Measurements from ENCODE around the gene PEAK1. TPM values are rescaled to one million over a fixed set of nuclear protein-coding genes. Genes with fewer than 3 reads are reported as not detected.

Gene PEAK1
- total RNA-seq, 4 donors from 2014 or later: 51.1 to 82.2 (median 58.1) TPM

GRCh38 chr15:77130315-77130930 lies 289.5 kb downstream of the PEAK1 start:
- Histone ChIP-seq H3K4me1 (peaks cover 0 to 11% (median 2%) of the 10 kb centered on the region in 4 donors), H3K27ac (no peak overlapping the region), H3K9me3 (no peaks in the 10 kb centered on the region), H3K36me3 (peaks cover 0 to 7% (median 3%) of the 10 kb centered on the region in 4 donors), H3K27me3 (no peaks in the 10 kb centered on the region), H3K4me3 (no peak overlapping the region)
- intact Hi-C loops (cut with DNase I; ENCODE audit: low total_unique reads) (no loop called here), in situ Hi-C loops (cut with MboI; ENCODE audit: low pct_ligation_motif_present in 1 of 4, low pct_unique_long_range_greater_than_20kb in 1 of 4, low sequenced_read_pairs in 3 of 4) (no loop called here)
- no peak for DNase-seq
- 97 to 100% methylated on average over 1 of the region's 1 CpG for WGBS, 2 donors (ENCODE audit: low coverage in 1 of 2)
- TF ChIP-seq, protein P1, sequence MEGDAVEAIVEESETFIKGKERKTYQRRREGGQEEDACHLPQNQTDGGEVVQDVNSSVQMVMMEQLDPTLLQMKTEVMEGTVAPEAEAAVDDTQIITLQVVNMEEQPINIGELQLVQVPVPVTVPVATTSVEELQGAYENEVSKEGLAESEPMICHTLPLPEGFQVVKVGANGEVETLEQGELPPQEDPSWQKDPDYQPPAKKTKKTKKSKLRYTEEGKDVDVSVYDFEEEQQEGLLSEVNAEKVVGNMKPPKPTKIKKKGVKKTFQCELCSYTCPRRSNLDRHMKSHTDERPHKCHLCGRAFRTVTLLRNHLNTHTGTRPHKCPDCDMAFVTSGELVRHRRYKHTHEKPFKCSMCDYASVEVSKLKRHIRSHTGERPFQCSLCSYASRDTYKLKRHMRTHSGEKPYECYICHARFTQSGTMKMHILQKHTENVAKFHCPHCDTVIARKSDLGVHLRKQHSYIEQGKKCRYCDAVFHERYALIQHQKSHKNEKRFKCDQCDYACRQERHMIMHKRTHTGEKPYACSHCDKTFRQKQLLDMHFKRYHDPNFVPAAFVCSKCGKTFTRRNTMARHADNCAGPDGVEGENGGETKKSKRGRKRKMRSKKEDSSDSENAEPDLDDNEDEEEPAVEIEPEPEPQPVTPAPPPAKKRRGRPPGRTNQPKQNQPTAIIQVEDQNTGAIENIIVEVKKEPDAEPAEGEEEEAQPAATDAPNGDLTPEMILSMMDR (IDR thresholded peaks at IDR 0.05): no peak
- TF ChIP-seq POLR2A (IDR thresholded peaks at IDR 0.05) (no peak), EP300 (IDR thresholded peaks at IDR 0.05; ENCODE audit: low read depth) (no peak), POLR2AphosphoS5 (IDR thresholded peaks at IDR 0.05) (no peak)

DNA sequence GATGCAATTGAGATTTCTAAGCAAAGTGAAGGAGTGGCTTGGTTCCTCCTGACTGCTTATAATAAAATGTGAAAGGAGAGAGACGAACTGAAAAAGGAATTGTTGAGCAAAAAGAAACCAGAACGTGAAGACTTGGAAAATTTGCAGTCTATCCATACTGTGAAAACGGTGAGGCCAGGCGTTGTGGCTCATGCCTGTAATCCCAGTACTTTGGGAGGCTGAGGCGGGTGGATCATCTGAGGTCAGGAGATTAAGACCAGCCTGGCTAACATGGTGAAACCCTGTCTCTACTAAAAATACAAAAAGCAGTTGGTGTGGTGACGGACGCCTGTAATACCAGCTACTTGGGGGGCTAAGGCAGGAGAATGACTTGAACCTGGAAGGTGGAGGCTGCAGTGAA lies 292.3 kb downstream of the PEAK1 start:
- TF ChIP-seq, protein P1 (IDR thresholded peaks at IDR 0.05): no peak
- TF ChIP-seq EP300 (IDR thresholded peaks at IDR 0.05; ENCODE audit: low read depth): no peak
- TF ChIP-seq POLR2A (IDR thresholded peaks at IDR 0.05): no peak
- no peak for TF ChIP-seq POLR2AphosphoS5 (IDR thresholded peaks at IDR 0.05)
- Histone ChIP-seq H3K27ac (no peak overlapping the region), H3K27me3 (no peaks in the 10 kb centered on the region), H3K9me3 (no peaks in the 10 kb centered on the region), H3K4me1 (peaks cover 0 to 11% (median 2%) of the 10 kb centered on the region in 4 donors), H3K36me3 (peaks cover 0 to 7% (median 0%) of the 10 kb centered on the region in 4 donors), H3K4me3 (no peak overlapping the region)
- 84 to 89% methylated on average over 6 to 7 of the region's 7 CpGs for WGBS, 2 donors (ENCODE audit: low coverage in 1 of 2)
- intact Hi-C loops (cut with DNase I; ENCODE audit: low total_unique reads): no loop called here
- in situ Hi-C loops (cut with MboI; ENCODE audit: low pct_ligation_motif_present in 1 of 4, low pct_unique_long_range_greater_than_20kb in 1 of 4, low sequenced_read_pairs in 3 of 4): loop anchor here in 1 of 4 donors (10.0 kb wide), 1 partner anchor 367 kb away; no protein-coding TSS in a partner anchor
- no peak for DNase-seq

- intact Hi-C loops (cut with DNase I; ENCODE audit: low total_unique reads) (no loop called here), in situ Hi-C loops (cut with MboI; ENCODE audit: low pct_ligation_motif_present in 1 of 4, low pct_unique_long_range_greater_than_20kb in 1 of 4, low sequenced_read_pairs in 3 of 4) (loop anchor here in 1 of 4 donors (10.0 kb wide), 1 partner anchor 368 kb away; no protein-coding TSS in a partner anchor)
- no peak overlapping the region for H3K4me3 ChIP-seq
- no peak overlapping the region for H3K27ac ChIP-seq
- TF ChIP-seq, protein P1 (IDR thresholded peaks at IDR 0.05): no peak
- no peak for TF ChIP-seq EP300 (IDR thresholded peaks at IDR 0.05; ENCODE audit: low read depth)
- TF ChIP-seq POLR2AphosphoS5 (IDR thresholded peaks at IDR 0.05): no peak
- TF ChIP-seq POLR2A (IDR thresholded peaks at IDR 0.05): no peak
- DNase-seq: no peak
- H3K36me3 ChIP-seq: peaks cover 0 to 3% (median 0%) of the 10 kb centered on the region in 4 donors
- peaks cover 0 to 11% (median 2%) of the 10 kb centered on the region in 4 donors for H3K4me1 ChIP-seq
- WGBS, 2 donors (ENCODE audit: low coverage in 1 of 2): 94 to 98% methylated on average over 2 to 3 of the region's 3 CpGs
- no peaks in the 10 kb centered on the region for H3K9me3 ChIP-seq
- no peaks in the 10 kb centered on the region for H3K27me3 ChIP-seq
Measured at GRCh38 chr15:77126529-77127326, 293.2 kb downstream of the PEAK1 start.

- in situ Hi-C loops (cut with MboI; ENCODE audit: low pct_ligation_motif_present in 1 of 4, low pct_unique_long_range_greater_than_20kb in 1 of 4, low sequenced_read_pairs in 3 of 4): loop anchor here in 2 of 4 donors (10.0 to 25.0 kb wide), 2 partner anchors 363 to 371 kb away; no protein-coding TSS in a partner anchor
- DNase-seq: no peak
- no peak overlapping the region for H3K27ac ChIP-seq
Measured at GRCh38 chr15:77123854-77124253, 296.1 kb downstream of the PEAK1 start.

More at GRCh38 chr15:77123854-77124253, 296.1 kb downstream of the PEAK1 start:
- TF ChIP-seq POLR2AphosphoS5 (IDR thresholded peaks at IDR 0.05): no peak
- TF ChIP-seq POLR2A (IDR thresholded peaks at IDR 0.05): no peak
- Histone ChIP-seq H3K27me3 (no peaks in the 10 kb centered on the region), H3K4me3 (no peak overlapping the region), H3K4me1 (peaks cover 0 to 9% (median 8%) of the 10 kb centered on the region in 4 donors), H3K9me3 (no peaks in the 10 kb centered on the region), H3K36me3 (no peaks in the 10 kb centered on the region)
- 83 to 85% methylated on average over 1 of the region's 1 CpG for WGBS, 2 donors (ENCODE audit: low coverage in 1 of 2)
- intact Hi-C loops (cut with DNase I; ENCODE audit: low total_unique reads): no loop called here
